Measurements from ENCODE around the gene MEIS1.
A peak's percentile ranks its signal among the peaks of the same experiment; 100 is the strongest.

Gene MEIS1

GRCh38 chr2:66445076-66445924 is 10.4 kb downstream of the MEIS1 start:
- no peak for DNase-seq

DNA sequence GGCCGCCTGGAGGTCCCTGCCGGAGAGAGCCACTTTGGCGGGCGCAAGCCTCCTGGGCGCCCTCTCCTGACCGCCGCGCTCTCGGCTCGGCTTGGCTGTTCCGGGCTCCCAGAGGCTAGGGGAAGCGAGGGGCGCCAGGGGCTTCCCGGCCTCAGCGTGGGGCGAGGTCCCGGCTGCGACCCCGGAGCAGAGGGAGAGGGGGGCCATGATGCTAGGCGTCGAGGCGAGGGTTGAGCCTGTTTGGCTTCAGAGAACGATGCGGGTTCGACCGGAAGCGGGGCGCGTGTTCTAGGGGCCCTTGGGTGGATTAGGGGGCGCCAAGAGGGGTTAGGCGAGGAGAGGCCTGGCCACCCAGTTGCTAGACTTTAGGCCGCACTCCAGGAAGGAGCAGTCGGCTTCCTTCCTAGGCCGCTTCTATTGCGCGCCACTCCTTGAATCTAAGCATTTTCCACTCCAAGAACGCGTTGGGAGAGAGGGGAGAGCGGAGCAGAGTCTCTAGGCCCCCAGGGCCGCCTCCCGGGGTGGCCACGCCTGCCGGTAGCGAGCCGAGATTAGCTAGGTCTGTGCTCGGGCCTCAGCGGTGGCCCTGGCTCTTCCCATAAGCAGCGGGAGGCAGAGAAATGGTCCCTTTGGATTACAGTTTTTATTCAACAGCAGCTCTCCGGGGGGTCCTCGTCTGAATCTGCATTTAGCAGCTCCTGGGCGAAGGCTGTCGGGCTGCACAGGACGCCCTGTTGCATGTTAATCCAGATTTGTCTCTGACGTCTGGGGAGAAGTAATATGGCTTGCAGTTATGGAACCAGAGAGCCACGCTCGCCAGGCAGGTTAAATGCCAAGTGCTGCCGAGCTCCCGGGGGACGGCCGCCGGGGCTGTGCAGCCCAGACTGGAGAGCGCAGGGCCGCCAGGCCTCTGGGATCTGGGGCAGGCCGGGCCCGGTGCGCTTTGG is 11.3 kb downstream of the MEIS1 start:
- peak; percentile 39 for DNase-seq

- no peak for DNase-seq
These were observed 12.0 kb downstream of the MEIS1 start for GRCh38 chr2:66446941-66447340.

- no peak for DNase-seq
These were observed 12.8 kb downstream of the MEIS1 start for GRCh38 chr2:66447677-66448076.

DNA sequence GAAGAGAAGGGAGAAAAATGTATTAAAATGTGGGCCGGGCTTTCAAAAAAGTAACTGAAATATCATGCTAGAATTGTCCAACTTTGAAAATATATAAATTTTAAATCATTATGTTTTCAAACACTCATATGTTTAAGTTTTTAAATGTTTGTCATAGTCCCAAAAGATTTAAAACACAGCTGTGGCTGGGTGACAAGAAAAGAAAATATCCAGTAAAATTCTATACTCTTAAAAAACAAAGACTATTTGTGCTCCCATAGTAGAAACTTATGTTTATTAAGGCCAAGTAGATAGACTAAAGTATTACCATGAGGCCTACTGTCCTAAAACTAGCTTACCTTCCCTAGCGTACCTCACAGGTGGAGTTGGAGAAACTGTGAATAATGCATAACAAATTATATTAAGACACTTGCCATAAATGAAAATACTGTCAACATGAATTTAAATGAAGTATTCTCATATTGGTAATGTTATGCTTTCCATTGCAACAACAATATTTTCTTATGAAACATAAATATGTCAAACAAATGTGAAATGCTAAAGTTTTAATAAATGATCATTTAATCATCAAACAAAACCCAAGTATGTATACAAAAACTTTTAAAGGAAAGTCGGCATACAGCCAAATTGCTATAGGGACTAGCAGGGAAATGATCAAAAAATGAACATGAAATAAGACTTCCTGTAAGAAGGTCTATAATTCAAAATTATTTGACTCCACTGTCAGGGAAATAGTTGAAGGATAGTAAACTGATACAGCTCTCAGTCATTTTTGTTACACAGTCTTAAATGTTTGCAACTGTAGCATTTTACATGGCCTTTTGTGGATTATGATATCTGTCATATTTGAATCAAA is 13.4 kb downstream of the MEIS1 start:
- DNase-seq: no peak

DNA sequence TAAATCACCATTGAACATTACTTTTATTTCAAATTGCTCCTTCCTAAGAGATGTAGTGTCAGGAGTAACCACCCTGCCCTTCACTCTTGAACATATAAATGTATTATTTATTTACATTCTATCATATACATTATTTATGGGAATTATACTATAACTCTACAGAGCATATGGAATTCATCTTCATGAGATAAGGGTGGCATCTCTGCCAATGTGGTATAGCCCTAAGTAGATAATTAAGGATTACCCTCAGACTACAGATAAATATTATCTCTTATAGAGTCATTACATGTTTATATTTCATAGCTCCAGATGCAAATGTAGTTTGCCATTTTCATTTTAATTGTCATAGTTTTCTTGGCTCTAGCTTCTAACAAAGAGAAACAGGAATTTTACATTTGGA is 17.3 kb downstream of the MEIS1 start:
- DNase-seq: no peak

DNA sequence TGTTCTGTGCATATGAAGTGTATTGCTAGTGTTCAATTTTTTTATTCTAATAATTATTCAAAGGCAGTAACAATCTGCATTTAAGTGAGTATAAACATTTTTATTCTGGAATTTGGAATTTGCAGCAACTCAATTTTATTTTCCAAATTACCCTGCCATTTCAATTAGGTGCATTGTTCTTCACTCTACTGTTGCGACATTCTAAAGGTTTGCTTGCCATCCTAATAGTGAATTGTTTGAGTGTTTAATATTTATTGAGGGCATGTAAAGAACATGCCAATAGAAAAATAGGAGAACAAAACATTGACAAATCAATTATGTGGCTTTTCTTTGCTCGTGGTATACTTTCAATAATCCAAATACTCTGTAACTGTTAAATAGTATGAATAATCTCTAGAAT is 18.0 kb downstream of the MEIS1 start:
- no peak for DNase-seq

GRCh38 chr2:66455490-66455889 is 20.6 kb downstream of the MEIS1 start:
- no peak for DNase-seq

GRCh38 chr2:66456183-66457041 is 21.5 kb downstream of the MEIS1 start:
- DNase-seq: no peak

DNA sequence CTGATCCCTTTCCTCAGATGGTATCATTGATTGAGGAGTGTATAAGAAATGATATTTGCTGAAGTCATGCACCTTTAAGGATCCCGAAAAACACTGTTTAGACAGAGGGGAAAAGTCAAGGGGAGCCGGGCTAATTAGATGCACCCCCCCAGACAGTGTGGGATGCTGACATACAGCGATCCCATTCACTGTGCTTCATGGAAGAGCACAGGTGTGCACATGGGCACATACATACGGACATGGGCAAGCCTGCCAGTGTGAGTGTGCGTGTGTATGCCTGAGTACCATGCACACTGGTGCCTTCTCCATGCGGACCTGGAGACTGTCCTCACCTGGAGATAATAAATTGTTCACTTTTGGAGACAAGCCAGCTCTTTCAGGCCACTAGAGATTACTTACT is 22.6 kb downstream of the MEIS1 start:
- DNase-seq: no peak

GRCh38 chr2:66460031-66460430 is 25.1 kb downstream of the MEIS1 start:
- no peak for DNase-seq

GRCh38 chr2:66461001-66461663 is 26.2 kb downstream of the MEIS1 start:
- DNase-seq: no peak

- no peak for DNase-seq
These were observed 27.0 kb downstream of the MEIS1 start for GRCh38 chr2:66461664-66462500.

DNA sequence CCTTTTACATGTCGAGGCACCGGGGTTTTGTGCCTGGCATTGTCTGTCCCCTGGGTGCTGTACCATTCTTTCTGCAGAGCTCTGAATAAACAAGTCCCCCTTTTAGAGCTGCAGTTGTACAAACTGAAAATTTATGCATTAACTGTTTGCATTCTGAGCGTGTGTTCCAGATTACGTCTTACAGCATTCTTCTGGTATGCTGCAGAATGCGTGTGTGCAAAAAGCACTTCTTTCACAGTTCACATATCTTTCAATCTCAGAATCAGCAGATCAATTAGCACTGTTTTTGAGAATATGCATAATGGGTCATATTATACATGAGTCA is 27.5 kb downstream of the MEIS1 start:
- no peak for DNase-seq

DNA sequence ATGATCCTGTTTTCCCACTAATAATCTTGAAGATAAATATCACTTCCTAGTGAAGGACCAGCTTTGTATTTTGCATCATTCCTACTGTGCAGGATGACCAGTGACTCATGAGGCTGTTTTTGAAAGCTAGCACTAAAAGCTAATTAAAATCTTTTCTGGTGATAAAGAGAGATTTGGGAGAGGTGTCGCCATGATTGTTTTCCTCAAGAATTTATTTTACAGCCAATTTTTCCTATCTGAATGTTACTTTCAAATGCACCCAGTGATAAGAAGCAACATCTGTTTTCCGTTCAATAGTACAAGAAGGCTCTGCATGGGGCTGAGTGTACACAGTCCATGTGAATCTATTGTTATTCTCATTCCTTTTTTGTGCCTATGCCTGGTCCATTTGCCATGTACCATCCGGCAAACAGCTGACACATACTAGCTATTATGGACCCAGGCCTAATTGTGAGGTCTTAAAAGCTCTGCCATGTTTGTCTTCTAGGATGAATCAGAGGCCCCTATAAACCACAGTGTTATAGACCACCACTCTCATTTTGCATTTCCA is 28.4 kb downstream of the MEIS1 start:
- no peak for DNase-seq

- DNase-seq: no peak
These were observed 30.2 kb downstream of the MEIS1 start for GRCh38 chr2:66464930-66465637.

DNA sequence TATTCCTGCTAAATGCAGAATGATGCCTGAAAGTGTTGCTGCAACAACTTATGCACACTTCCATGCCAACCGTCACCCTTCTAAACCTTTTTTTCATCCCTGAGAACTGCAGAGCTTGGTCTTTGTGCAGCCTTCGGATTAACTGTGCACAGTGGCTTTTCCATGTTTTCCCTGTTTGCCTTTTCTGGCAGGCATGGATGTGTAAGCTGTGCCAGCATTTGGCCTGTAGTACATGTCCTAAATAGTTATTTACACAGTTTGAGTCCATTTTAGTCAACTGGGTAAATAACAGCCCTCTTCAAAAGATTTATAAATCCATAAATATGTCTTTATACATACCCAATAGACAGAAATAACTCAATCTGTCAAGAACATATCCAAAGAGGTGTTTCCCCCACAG is 31.5 kb downstream of the MEIS1 start:
- no peak for DNase-seq

- no peak for DNase-seq
These were observed 32.8 kb downstream of the MEIS1 start for GRCh38 chr2:66467718-66468117.

DNA sequence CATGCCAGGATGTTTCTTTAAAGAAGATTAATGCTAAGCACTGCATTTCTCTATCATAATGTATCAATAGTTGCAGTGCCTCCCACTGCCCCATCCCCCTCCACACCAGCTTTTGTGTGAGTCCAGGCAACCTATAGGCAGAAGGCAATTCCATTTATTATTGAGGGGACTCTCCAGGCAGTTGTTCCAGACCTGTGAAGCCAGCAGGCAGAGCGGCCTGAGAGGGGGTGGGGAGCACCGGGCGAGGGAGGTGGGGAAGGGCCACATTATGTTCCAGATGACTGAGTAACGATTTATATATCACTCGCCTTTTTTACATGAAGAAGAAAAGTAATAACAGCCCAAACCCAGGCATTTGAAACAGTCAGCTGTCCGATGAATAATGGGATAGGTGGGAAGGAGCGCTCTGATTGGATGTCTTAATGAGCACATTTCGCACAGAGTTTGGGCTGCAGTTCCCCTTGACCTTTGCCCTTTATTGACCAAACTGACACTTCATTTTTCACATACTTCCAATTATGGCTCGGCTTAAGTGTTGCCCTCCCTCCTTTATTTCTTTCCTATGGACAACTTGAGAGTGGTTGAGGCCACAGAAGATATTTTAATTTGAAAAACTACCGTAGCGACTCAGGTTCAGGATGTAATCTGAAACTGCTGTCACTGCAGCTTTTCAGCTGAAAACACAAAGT is 34.4 kb downstream of the MEIS1 start:
- no peak for DNase-seq
